GM19455 (cell line): ENCODE data around the gene ASL.
"Not testable (repeated sequence)": the region's sequence is repeated elsewhere in the genome, so short reads cannot be mapped to it uniquely, and the experiment has no call there.

ENCODE experiments used
- ATAC-seq: cut with Tn5 transposase; IDR thresholded peaks from one replicate; pipeline ENCODE4 v1.9.1; 2021; ENCODE audit not compliant: unreplicated experiment

ASL gene

GRCh38 chr7:66075590-66076461, at the start of gene ASL:
Gene ASL, plus strand, starts transcription at chr7:66075819. Its CDS starts 263 bp downstream, at chr7:66076082.
- peak; percentile 99 for ATAC-seq

GRCh38 chr7:66028342-66028741, 47.3 kb upstream of the ASL start:
- not testable (repeated sequence) for ATAC-seq

- no peak for ATAC-seq
These were observed 41.9 kb upstream of the ASL start for GRCh38 chr7:66033471-66034385.

GRCh38 chr7:66034436-66035010, 41.1 kb upstream of the ASL start:
- ATAC-seq, result not testable (repeated sequence)

GRCh38 chr7:66036382-66036781, 39.2 kb upstream of the ASL start:
- no peak for ATAC-seq

GRCh38 chr7:66036788-66037187, 38.8 kb upstream of the ASL start:
- no peak for ATAC-seq

- ATAC-seq, result no peak
These were observed 36.4 kb upstream of the ASL start for GRCh38 chr7:66039094-66039670.

GRCh38 chr7:66043681-66044497, 31.7 kb upstream of the ASL start:
- no peak for ATAC-seq

- ATAC-seq, result not testable (repeated sequence)
These were observed 31.1 kb upstream of the ASL start for GRCh38 chr7:66044498-66044854.

- no peak for ATAC-seq
These were observed 28.2 kb upstream of the ASL start for GRCh38 chr7:66047426-66047825.

GRCh38 chr7:66049886-66050285, 25.7 kb upstream of the ASL start:
- ATAC-seq, result not testable (repeated sequence)

GRCh38 chr7:66050337-66050957, 25.2 kb upstream of the ASL start:
- ATAC-seq, result no peak

GRCh38 chr7:66050990-66051448, 24.6 kb upstream of the ASL start:
- ATAC-seq, result no peak

- ATAC-seq, result no peak
These were observed 23.2 kb upstream of the ASL start for GRCh38 chr7:66052447-66052846.

GRCh38 chr7:66054063-66054462, 21.6 kb upstream of the ASL start:
- ATAC-seq, result no peak

- ATAC-seq, result no peak
These were observed 20.2 kb upstream of the ASL start for GRCh38 chr7:66055321-66055956.

GRCh38 chr7:66060796-66061195, 14.8 kb upstream of the ASL start:
- no peak for ATAC-seq

- no peak for ATAC-seq
These were observed 5.9 kb upstream of the ASL start for GRCh38 chr7:66069732-66070131.

GRCh38 chr7:66070222-66070621, 5.4 kb upstream of the ASL start:
- ATAC-seq, result no peak
